Endothelial cell of umbilical vein (primary cell): ENCODE results near the gene RASSF5. TPM values are rescaled to one million over a fixed set of nuclear protein-coding genes. Genes with fewer than 3 reads are reported as not detected.

ENCODE experiments used
- BruUV-seq: library from RNA; stranded (reverse); fragments of 400-500 nt; replicated peaks from 2 replicates; lab custom pipeline; 2021; lab: Mats Ljungman, UMichigan
- CTCF ChIA-PET: fragments of 300-600, 350-600 bp; sonication (Branson Sonifier 250); formaldehyde crosslinking; loops from one replicate; lab custom pipeline; 2021; ENCODE audit warnings: antibody characterized with exemption, inconsistent platforms; lab: Charles Lee
- POLR2A ChIA-PET: fragments of 300-600, 350-600 bp; sonication (Branson Sonifier 250); formaldehyde crosslinking; loops from one replicate; lab custom pipeline; 2021; ENCODE audit warnings: antibody characterized with exemption, inconsistent platforms; lab: Charles Lee
- DNase-seq: peaks from one replicate; pipeline ENCODE4 v3.0.0-alpha.2; 2011; ENCODE audit warnings: low read depth, low spot score
- FAIRE-seq: peaks from 2 replicates; lab custom pipeline; 2011; peaks lifted over from hg19 to GRCh38; lab: Jason Lieb, UNC
- H2AFZ ChIP-seq: 2 replicates; pipeline ENCODE4 v1.6.0; 2012; ENCODE audit warnings: low read depth, low read length, control low read depth, inconsistent platforms
- H3K27ac ChIP-seq: 2 replicates; pipeline ENCODE4 v1.5.1; 2011; ENCODE audit warnings: low read depth, mild to moderate bottlenecking, control low read depth, low read length, moderate library complexity; ENCODE audit not compliant: insufficient read depth
- H3K27me3 ChIP-seq, 2 experiments: 2 replicates each; pipeline versions ENCODE4 v1.6.0 to v1.6.1; 2011; ENCODE audit warnings: low read length in 2 of 2, mixed read lengths in 1 of 2; ENCODE audit not compliant: control insufficient read depth in 2 of 2, insufficient read depth in 2 of 2
- H3K36me3 ChIP-seq, 2 experiments: 2 replicates in 1 of 2; 3 replicates in 1 of 2; pipeline ENCODE4 v1.5.1; 2011; ENCODE audit warnings: low read length in 2 of 2, mild to moderate bottlenecking in 1 of 2, moderate library complexity in 1 of 2; ENCODE audit not compliant: control insufficient read depth in 2 of 2, insufficient read depth in 2 of 2; ENCODE audit errors: extremely low read depth in 1 of 2
- H3K4me1 ChIP-seq: 3 replicates; pipeline ENCODE4 v1.5.1; 2011; ENCODE audit warnings: mild to moderate bottlenecking, low read length; ENCODE audit not compliant: control insufficient read depth, insufficient read depth; ENCODE audit errors: extremely low read depth
- H3K4me2 ChIP-seq: 2 replicates; pipeline ENCODE4 v1.6.1; 2011; ENCODE audit warnings: low read length, control low read depth, mixed read lengths; ENCODE audit not compliant: insufficient read depth
- H3K4me3 ChIP-seq, 3 experiments: fragments of 200-600 bp in 1 of 3; sonication (generic), shearing (Covaris generic) in 1 of 3; replicated peaks in 1 of 3; 2 replicates each; pipeline ENCODE4 v1.5.1; 2011 to 2016; ENCODE audit warnings: control low read depth in 3 of 3, low read length in 3 of 3, mild to moderate bottlenecking in 2 of 3, inconsistent platforms in 1 of 3, low read depth in 1 of 3, moderate library complexity in 1 of 3; ENCODE audit not compliant: insufficient read depth in 1 of 3
- H3K79me2 ChIP-seq: 2 replicates; pipeline ENCODE4 v1.6.0; 2012; ENCODE audit warnings: low read length, inconsistent platforms; ENCODE audit not compliant: control insufficient read depth, insufficient read depth
- H3K9ac ChIP-seq: replicated peaks from 2 replicates; pipeline ENCODE3; 2011; ENCODE audit warnings: low read length, control low read depth; ENCODE audit not compliant: insufficient read depth; ENCODE audit errors: extremely low read depth
- H3K9me1 ChIP-seq: replicated peaks from 3 replicates; pipeline ENCODE4 v1.6.0; 2011; ENCODE audit warnings: mild to moderate bottlenecking, low read length; ENCODE audit not compliant: control insufficient read depth, insufficient read depth; ENCODE audit errors: extremely low read depth
- H3K9me3 ChIP-seq: replicated peaks from 2 replicates; pipeline ENCODE4 v1.5.1; 2012; ENCODE audit warnings: low read length, inconsistent platforms; ENCODE audit not compliant: control insufficient read depth, insufficient read depth
- H4K20me1 ChIP-seq: replicated peaks from 2 replicates; pipeline ENCODE3; 2011; ENCODE audit warnings: mild to moderate bottlenecking, low read length; ENCODE audit not compliant: control insufficient read depth, insufficient read depth; ENCODE audit errors: extremely low read depth
- FOS ChIP-seq: IDR thresholded peaks from 2 replicates; pipeline ENCODE4 v1.6.1; 2011; ENCODE audit warnings: mild to moderate bottlenecking, low read length, moderate library complexity, borderline replicate concordance; ENCODE audit not compliant: insufficient read depth
- JUN ChIP-seq: IDR thresholded peaks from 2 replicates; pipeline ENCODE4 v1.6.1; 2011; ENCODE audit warnings: borderline replicate concordance, low read depth; ENCODE audit not compliant: insufficient read length, insufficient read depth
- POLR2A ChIP-seq: IDR thresholded peaks from 2 replicates; pipeline ENCODE4 v1.6.1; 2012; ENCODE audit warnings: low read depth, mild to moderate bottlenecking, control low read depth, low read length
- POLR2AphosphoS5 ChIP-seq: IDR thresholded peaks from 2 replicates; pipeline ENCODE4 v1.6.1; 2012; ENCODE audit warnings: low read depth, mild to moderate bottlenecking, control low read depth, low read length, moderate library complexity; ENCODE audit not compliant: insufficient read depth
- dilution Hi-C: fragments of 300-500 bp; cut with MboI; formaldehyde crosslinking; loops from one replicate; pipeline ENCODE4 v1.15.0; 2019; ENCODE audit warnings: low sequenced_read_pairs; ENCODE audit not compliant: extremely low pct_ligation_motif_present
- intact Hi-C: fragments of 100-400 bp; cut with micrococcal nuclease; formaldehyde crosslinking; loops from one replicate; pipeline ENCODE4 v1.10.0; 2022
- polyA plus RNA-seq, 4 experiments: library from polyadenylated mRNA; depleted of rRNA in 3 of 4; stranded (reverse) in 3 of 4; unstranded in 1 of 4; fragments of >200 nt; gene quantifications; 2 replicates each; pipeline versions ENCODE4 v1.2.1 to v1.2.3, GENCODE V29; 2011 to 2012; ENCODE audit warnings: missing spikeins in 1 of 4
- total RNA-seq: library from RNA; stranded (reverse); gene quantifications from 2 replicates; pipeline ENCODE4 v1.2.3, GENCODE V29; 2021
- TF ChIP-seq, protein P1 (sequence below), 2 donors: IDR thresholded peaks; 1 replicate in 1 of 2; 2 replicates in 1 of 2; pipeline ENCODE4 v1.5.1; 2011; ENCODE audit warnings: low read length in 2 of 2, mild to moderate bottlenecking in 2 of 2, moderate library complexity in 2 of 2, control low read depth in 1 of 2, inconsistent platforms in 1 of 2, low read depth in 1 of 2; ENCODE audit not compliant: insufficient read depth in 1 of 2; ENCODE audit errors: extremely low read depth in 1 of 2

RASSF5 gene
- total and polyA plus RNA-seq, 2 donors (not counting 3 experiments of a cell fraction or from before 2014, with no cell fraction given): 0.23 to 0.60 TPM

DNA sequence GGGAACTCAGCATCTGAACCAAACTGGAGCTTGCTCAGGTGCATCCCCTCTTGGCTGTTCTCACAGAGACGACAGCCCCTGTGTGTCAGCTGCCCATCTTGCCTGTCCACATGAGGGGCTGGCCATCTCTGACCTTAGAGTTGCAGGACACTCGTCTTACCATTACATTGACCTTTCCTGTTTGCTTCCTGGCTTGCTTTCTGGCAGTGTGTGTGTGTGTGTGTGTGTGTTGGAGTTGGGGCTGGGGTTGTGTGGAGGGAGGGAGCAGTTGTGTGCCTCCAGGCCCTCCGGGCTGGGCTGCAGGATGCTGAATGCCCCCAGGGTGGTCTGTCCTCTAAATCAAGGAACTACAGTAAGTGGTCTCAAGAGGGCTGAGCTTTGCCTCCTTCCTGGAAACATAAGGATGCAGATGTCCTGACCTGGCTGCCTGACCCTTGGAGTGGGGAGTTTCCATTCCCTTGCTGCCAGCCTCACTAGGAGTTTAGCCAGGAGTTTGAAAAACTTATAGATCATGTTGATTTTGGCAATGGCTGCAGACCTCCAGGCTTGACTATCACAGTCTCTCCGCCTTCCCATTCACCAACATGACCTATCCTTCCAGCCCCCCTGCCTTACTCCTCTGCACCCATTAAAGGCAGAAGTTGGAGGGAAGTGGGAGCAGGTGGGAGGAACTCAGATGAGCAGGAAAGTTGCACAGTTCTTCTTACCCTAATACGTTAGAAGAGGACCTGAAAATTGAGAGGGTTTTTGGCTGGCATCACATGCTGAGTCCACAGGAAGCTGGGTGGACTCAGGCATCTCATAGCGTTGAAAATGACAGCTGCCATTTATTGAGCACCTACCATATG is 19.0 kb downstream of the RASSF5 start:
- Histone ChIP-seq H4K20me1 (no peaks in the 10 kb centered on the region), H3K9ac (no peak overlapping the region), H3K79me2 (no peaks in the 10 kb centered on the region), H3K4me2 (no peak overlapping the region), H2AFZ (no peak overlapping the region), H3K9me3 (no peaks in the 10 kb centered on the region), H3K27me3 (peaks cover 0 to 8% of the 10 kb centered on the region in 2 experiments), H3K36me3 (no peaks in the 10 kb centered on the region), H3K4me3 (no peak overlapping the region), H3K27ac (no peak overlapping the region), H3K4me1 (no peaks in the 10 kb centered on the region), H3K9me1 (no peaks in the 10 kb centered on the region)
- CTCF ChIA-PET: interaction anchor here (0.6 to 1.1 kb wide), 4 partner anchors 18 to 58 kb away, joined by 3 to 6 read pairs (median 4); no protein-coding TSS in a partner anchor
- dilution Hi-C loops (no loop called here), intact Hi-C loops (no loop called here)
- no TSS peak for BruUV-seq
- POLR2A ChIA-PET: no interaction called here
- FAIRE-seq (no peak), DNase-seq (peak; percentile 30)
- no peak for TF ChIP-seq POLR2AphosphoS5
- TF ChIP-seq, protein P1, sequence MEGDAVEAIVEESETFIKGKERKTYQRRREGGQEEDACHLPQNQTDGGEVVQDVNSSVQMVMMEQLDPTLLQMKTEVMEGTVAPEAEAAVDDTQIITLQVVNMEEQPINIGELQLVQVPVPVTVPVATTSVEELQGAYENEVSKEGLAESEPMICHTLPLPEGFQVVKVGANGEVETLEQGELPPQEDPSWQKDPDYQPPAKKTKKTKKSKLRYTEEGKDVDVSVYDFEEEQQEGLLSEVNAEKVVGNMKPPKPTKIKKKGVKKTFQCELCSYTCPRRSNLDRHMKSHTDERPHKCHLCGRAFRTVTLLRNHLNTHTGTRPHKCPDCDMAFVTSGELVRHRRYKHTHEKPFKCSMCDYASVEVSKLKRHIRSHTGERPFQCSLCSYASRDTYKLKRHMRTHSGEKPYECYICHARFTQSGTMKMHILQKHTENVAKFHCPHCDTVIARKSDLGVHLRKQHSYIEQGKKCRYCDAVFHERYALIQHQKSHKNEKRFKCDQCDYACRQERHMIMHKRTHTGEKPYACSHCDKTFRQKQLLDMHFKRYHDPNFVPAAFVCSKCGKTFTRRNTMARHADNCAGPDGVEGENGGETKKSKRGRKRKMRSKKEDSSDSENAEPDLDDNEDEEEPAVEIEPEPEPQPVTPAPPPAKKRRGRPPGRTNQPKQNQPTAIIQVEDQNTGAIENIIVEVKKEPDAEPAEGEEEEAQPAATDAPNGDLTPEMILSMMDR (IDR thresholded peaks at IDR 0.05; ENCODE audit: extremely low read depth in 1 of 2, insufficient read depth in 1 of 2, low read depth in 1 of 2, low read length in 2 of 2): no peak
- no peak for TF ChIP-seq JUN
- no peak for TF ChIP-seq FOS
- no peak for TF ChIP-seq POLR2A
